ENCODE measurements around the gene CHRNG. TPM values are rescaled to one million over a fixed set of nuclear protein-coding genes. Genes with fewer than 3 reads are reported as not detected.
A peak's percentile ranks its signal among the peaks of the same experiment; 100 is the strongest.

Gene CHRNG
- total and polyA plus RNA-seq, 2 donors (not counting 1 experiment from before 2014, with no cell fraction given) = not detected

DNA sequence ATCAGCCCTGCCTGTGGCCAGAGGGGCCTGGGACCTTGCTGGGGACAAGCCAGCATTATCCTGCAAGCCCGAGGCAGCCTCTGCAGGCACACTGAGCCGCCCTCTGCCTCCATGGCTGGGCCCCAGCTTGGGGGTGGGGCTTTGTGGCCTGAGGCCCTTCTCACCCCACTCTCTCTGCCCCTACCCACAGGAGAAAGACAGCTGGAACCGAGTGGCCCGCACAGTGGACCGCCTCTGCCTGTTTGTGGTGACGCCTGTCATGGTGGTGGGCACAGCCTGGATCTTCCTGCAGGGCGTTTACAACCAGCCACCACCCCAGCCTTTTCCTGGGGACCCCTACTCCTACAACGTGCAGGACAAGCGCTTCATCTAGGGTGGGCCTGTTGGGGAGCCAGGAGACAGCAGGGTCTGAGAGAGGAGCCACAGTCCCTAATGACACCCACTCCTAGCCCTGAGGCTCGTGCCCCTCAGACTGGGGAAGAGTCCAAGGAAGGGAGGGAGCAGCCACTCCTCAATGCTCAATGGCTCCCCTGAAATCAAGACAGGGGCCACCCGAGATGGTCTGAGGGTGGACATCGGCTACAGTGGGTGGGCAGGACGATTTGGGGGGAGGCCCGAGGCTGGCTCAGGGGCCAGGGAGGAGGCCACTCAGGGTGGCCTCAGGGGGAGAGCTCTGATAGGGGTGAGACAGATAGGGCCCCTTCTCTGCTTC, 4.4 kb upstream of the CHRNG start:
- no peak overlapping the region for H3K4me3 ChIP-seq (replicated peaks in 1 of 4; ENCODE audit: control extremely low read depth in 1 of 4, insufficient read depth in 1 of 4, low read depth in 3 of 4, low read length in 4 of 4)
- H3K9ac ChIP-seq (ENCODE audit: insufficient read depth, low read length) = no peak overlapping the region
- H3K79me2 ChIP-seq (ENCODE audit: control insufficient read depth, insufficient read depth, low read length) = no peaks in the 10 kb centered on the region
- no peak for TF ChIP-seq EZH2 (IDR thresholded peaks at IDR 0.05; ENCODE audit: low read length, missing control alignments)
- no peak overlapping the region for H3K4me2 ChIP-seq (ENCODE audit: extremely low read depth, insufficient read depth, low read length)
- no peak for DNase-seq (ENCODE audit: low read depth in 2 of 2)
- H3K27ac ChIP-seq (ENCODE audit: insufficient read depth, low read length) = no peak overlapping the region
- H3K27me3 ChIP-seq (ENCODE audit: control insufficient read depth, insufficient read depth, low read length) = peaks cover 6% of the 10 kb centered on the region
- H3K9me3 ChIP-seq (ENCODE audit: control insufficient read depth, insufficient read depth, low read depth, low read length) = no peaks in the 10 kb centered on the region
- H3K36me3 ChIP-seq (ENCODE audit: control insufficient read depth, insufficient read depth, low read length) = no peaks in the 10 kb centered on the region
- H4K20me1 ChIP-seq (ENCODE audit: control insufficient read depth, extremely low read depth, insufficient read depth, low read length) = no peaks in the 10 kb centered on the region
- H3K4me1 ChIP-seq (ENCODE audit: control insufficient read depth, extremely low read depth, insufficient read depth, low read length) = no peaks in the 10 kb centered on the region
- no peak overlapping the region for H2AFZ ChIP-seq (ENCODE audit: low read length)

DNA sequence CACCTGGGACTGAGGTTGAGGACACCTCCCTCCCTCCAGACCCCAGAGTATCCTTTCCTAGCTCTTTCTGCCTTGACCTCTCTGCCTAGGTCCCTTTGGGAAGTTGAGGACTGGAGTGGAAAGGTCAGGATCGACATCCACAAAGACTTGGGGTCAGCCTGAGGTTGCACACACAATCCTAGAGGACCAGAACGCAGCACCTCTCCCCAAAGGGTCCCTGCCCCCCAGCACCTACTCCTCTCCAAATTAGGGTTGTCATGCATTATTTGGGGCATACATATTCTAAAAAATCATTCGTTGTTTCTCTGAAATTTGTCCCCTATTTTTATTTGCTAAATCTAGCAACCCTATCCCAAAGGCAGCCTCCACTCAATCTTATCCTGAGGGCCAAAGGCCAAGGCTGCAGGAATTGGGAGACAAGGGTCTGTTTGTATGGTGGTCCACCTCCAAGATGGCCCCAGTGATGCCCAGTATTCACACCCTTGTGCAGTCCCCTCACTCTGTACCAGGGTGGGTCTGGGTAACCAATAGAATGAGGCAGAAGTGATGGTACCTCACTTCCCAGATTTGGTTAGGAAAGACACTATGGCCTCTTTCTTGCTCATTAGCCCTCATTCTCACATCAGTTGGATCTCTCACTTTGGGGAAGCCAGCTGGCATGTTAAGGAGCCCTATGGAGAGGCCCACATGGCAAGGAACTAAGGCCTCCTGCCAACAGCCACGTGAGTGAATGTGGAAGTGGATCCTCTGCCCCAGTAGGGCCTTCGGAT, 3.5 kb upstream of the CHRNG start:
- Histone ChIP-seq H4K20me1 (ENCODE audit: control insufficient read depth, extremely low read depth, insufficient read depth, low read length) (no peaks in the 10 kb centered on the region), H3K4me2 (ENCODE audit: extremely low read depth, insufficient read depth, low read length) (no peak overlapping the region), H2AFZ (ENCODE audit: low read length) (no peak overlapping the region), H3K4me1 (ENCODE audit: control insufficient read depth, extremely low read depth, insufficient read depth, low read length) (no peaks in the 10 kb centered on the region), H3K79me2 (ENCODE audit: control insufficient read depth, insufficient read depth, low read length) (no peaks in the 10 kb centered on the region), H3K36me3 (ENCODE audit: control insufficient read depth, insufficient read depth, low read length) (no peaks in the 10 kb centered on the region), H3K9ac (ENCODE audit: insufficient read depth, low read length) (no peak overlapping the region), H3K9me3 (ENCODE audit: control insufficient read depth, insufficient read depth, low read depth, low read length) (no peaks in the 10 kb centered on the region), H3K27me3 (ENCODE audit: control insufficient read depth, insufficient read depth, low read length) (peaks cover 6% of the 10 kb centered on the region), H3K4me3 (replicated peaks in 1 of 4; ENCODE audit: control extremely low read depth in 1 of 4, insufficient read depth in 1 of 4, low read depth in 3 of 4, low read length in 4 of 4) (no peak overlapping the region), H3K27ac (ENCODE audit: insufficient read depth, low read length) (no peak overlapping the region)
- no peak for DNase-seq (ENCODE audit: low read depth in 2 of 2)
- TF ChIP-seq, protein P1, sequence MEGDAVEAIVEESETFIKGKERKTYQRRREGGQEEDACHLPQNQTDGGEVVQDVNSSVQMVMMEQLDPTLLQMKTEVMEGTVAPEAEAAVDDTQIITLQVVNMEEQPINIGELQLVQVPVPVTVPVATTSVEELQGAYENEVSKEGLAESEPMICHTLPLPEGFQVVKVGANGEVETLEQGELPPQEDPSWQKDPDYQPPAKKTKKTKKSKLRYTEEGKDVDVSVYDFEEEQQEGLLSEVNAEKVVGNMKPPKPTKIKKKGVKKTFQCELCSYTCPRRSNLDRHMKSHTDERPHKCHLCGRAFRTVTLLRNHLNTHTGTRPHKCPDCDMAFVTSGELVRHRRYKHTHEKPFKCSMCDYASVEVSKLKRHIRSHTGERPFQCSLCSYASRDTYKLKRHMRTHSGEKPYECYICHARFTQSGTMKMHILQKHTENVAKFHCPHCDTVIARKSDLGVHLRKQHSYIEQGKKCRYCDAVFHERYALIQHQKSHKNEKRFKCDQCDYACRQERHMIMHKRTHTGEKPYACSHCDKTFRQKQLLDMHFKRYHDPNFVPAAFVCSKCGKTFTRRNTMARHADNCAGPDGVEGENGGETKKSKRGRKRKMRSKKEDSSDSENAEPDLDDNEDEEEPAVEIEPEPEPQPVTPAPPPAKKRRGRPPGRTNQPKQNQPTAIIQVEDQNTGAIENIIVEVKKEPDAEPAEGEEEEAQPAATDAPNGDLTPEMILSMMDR (conservative IDR thresholded peaks at IDR 0.05 in 1 of 2, IDR thresholded peaks at IDR 0.05 in 1 of 2; ENCODE audit: low read depth in 1 of 2, low read length in 2 of 2) = no peak
- TF ChIP-seq EZH2 (IDR thresholded peaks at IDR 0.05; ENCODE audit: low read length, missing control alignments) = no peak

DNA sequence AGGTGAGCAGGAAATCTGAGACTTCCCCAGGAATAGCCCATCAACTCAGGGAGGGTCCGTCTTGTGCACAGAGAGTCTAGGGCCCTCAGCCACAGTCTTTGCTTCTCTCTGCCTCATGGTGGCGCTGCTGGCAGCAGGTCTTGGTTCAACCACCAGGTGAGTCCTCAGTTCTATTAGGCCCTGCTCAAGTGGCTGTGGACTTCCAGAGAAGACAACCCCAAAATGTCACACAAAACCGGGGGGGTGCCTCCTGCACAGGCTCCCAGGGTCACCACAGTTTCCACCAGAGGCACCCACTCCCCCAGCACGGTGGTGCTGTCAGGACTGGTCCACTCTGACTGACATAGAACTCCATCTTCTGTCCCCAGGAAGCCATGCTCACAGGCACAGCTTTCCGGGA, 2.4 kb upstream of the CHRNG start:
- no peaks in the 10 kb centered on the region for H4K20me1 ChIP-seq (ENCODE audit: control insufficient read depth, extremely low read depth, insufficient read depth, low read length)
- DNase-seq (ENCODE audit: low read depth in 2 of 2) = no peak
- H3K4me3 ChIP-seq (replicated peaks in 1 of 4; ENCODE audit: control extremely low read depth in 1 of 4, insufficient read depth in 1 of 4, low read depth in 3 of 4, low read length in 4 of 4) = no peak overlapping the region
- peaks cover 6% of the 10 kb centered on the region for H3K27me3 ChIP-seq (ENCODE audit: control insufficient read depth, insufficient read depth, low read length)
- H3K79me2 ChIP-seq (ENCODE audit: control insufficient read depth, insufficient read depth, low read length) = no peaks in the 10 kb centered on the region
- no peaks in the 10 kb centered on the region for H3K36me3 ChIP-seq (ENCODE audit: control insufficient read depth, insufficient read depth, low read length)
- no peak for TF ChIP-seq EZH2 (IDR thresholded peaks at IDR 0.05; ENCODE audit: low read length, missing control alignments)
- TF ChIP-seq, protein P1 (conservative IDR thresholded peaks at IDR 0.05 in 1 of 2, IDR thresholded peaks at IDR 0.05 in 1 of 2; ENCODE audit: low read depth in 1 of 2, low read length in 2 of 2) = peak in 1 of 2 donors; percentile 31
- no peaks in the 10 kb centered on the region for H3K4me1 ChIP-seq (ENCODE audit: control insufficient read depth, extremely low read depth, insufficient read depth, low read length)
- no peak overlapping the region for H2AFZ ChIP-seq (ENCODE audit: low read length)
- no peak overlapping the region for H3K27ac ChIP-seq (ENCODE audit: insufficient read depth, low read length)
- H3K9ac ChIP-seq (ENCODE audit: insufficient read depth, low read length) = no peak overlapping the region
- H3K4me2 ChIP-seq (ENCODE audit: extremely low read depth, insufficient read depth, low read length) = no peak overlapping the region
- H3K9me3 ChIP-seq (ENCODE audit: control insufficient read depth, insufficient read depth, low read depth, low read length) = no peaks in the 10 kb centered on the region
